ENCODE results near the gene PLCB2.

PLCB2 gene

GRCh38 chr15:40298216-40298935, 9.4 kb downstream of the PLCB2 start:
- Histone ChIP-seq H3K9me3 (ENCODE audit: control insufficient read depth, low read length) (no peaks in the 10 kb centered on the region), H3K27ac (no peak overlapping the region), H3K27me3 (ENCODE audit: control insufficient read depth, insufficient read depth, low read length) (no peaks in the 10 kb centered on the region), H3K4me2 (ENCODE audit: low read length) (no peak overlapping the region), H3K4me1 (no peaks in the 10 kb centered on the region), H3K36me3 (ENCODE audit: control insufficient read depth, insufficient read depth, low read length) (no peaks in the 10 kb centered on the region), H2AFZ (no peak overlapping the region), H3K4me3 (ENCODE audit: low read depth, low read length) (no peak overlapping the region), H3K9ac (no peak overlapping the region), H3K79me2 (no peaks in the 10 kb centered on the region)
- TF ChIP-seq CTCF (IDR thresholded peaks at IDR 0.05), result no peak

- Histone ChIP-seq H3K4me2 (ENCODE audit: low read length) (no peak overlapping the region), H3K9ac (no peak overlapping the region), H3K27me3 (ENCODE audit: control insufficient read depth, insufficient read depth, low read length) (no peaks in the 10 kb centered on the region), H3K4me1 (no peaks in the 10 kb centered on the region), H3K9me3 (ENCODE audit: control insufficient read depth, low read length) (no peaks in the 10 kb centered on the region), H3K27ac (no peak overlapping the region), H3K79me2 (no peaks in the 10 kb centered on the region), H2AFZ (no peak overlapping the region), H3K4me3 (ENCODE audit: low read depth, low read length) (no peak overlapping the region), H3K36me3 (ENCODE audit: control insufficient read depth, insufficient read depth, low read length) (no peaks in the 10 kb centered on the region)
- TF ChIP-seq CTCF (IDR thresholded peaks at IDR 0.05), result no peak
These were observed 10.4 kb downstream of the PLCB2 start for GRCh38 chr15:40297356-40297755.

GRCh38 chr15:40296561-40297230, 11.0 kb downstream of the PLCB2 start:
- Histone ChIP-seq H3K9ac (no peak overlapping the region), H3K4me2 (ENCODE audit: low read length) (no peak overlapping the region), H3K27ac (no peak overlapping the region)

GRCh38 chr15:40295877-40296560, 11.7 kb downstream of the PLCB2 start:
- Histone ChIP-seq H3K79me2 (no peaks in the 10 kb centered on the region), H2AFZ (no peak overlapping the region), H3K4me1 (no peaks in the 10 kb centered on the region), H3K36me3 (ENCODE audit: control insufficient read depth, insufficient read depth, low read length) (no peaks in the 10 kb centered on the region), H3K4me2 (ENCODE audit: low read length) (no peak overlapping the region), H3K27me3 (ENCODE audit: control insufficient read depth, insufficient read depth, low read length) (no peaks in the 10 kb centered on the region), H3K9me3 (ENCODE audit: control insufficient read depth, low read length) (no peaks in the 10 kb centered on the region), H3K4me3 (ENCODE audit: low read depth, low read length) (no peak overlapping the region), H3K9ac (no peak overlapping the region), H3K27ac (no peak overlapping the region)
- TF ChIP-seq CTCF (IDR thresholded peaks at IDR 0.05), result no peak

More at GRCh38 chr15:40296561-40297230, 11.0 kb downstream of the PLCB2 start:
- no peaks in the 10 kb centered on the region for H3K4me1 ChIP-seq
- no peak for TF ChIP-seq CTCF (IDR thresholded peaks at IDR 0.05)
- H3K79me2 ChIP-seq, result no peaks in the 10 kb centered on the region
- no peak overlapping the region for H3K4me3 ChIP-seq (ENCODE audit: low read depth, low read length)
- H3K9me3 ChIP-seq (ENCODE audit: control insufficient read depth, low read length), result no peaks in the 10 kb centered on the region
- H3K36me3 ChIP-seq (ENCODE audit: control insufficient read depth, insufficient read depth, low read length), result no peaks in the 10 kb centered on the region
- H3K27me3 ChIP-seq (ENCODE audit: control insufficient read depth, insufficient read depth, low read length), result no peaks in the 10 kb centered on the region
- H2AFZ ChIP-seq, result no peak overlapping the region

Measured in parathyroid adenoma (tissue), 2 donors.